PFSK-1 (cell line): ENCODE data around the gene RAPGEF2.

Experiments used
- FOXP2 ChIP-seq: optimal IDR thresholded peaks from 2 replicates; pipeline ENCODE3; 2011; ENCODE audit warnings: borderline replicate concordance, control low read depth, inconsistent platforms; ENCODE audit not compliant: insufficient read depth; ENCODE audit errors: extremely low read length, extremely low read depth
- POLR2AphosphoS5 ChIP-seq: IDR thresholded peaks from 2 replicates; pipeline ENCODE4 v1.6.1; 2012; ENCODE audit warnings: low read depth, mild to moderate bottlenecking, control low read depth, low read length, moderate library complexity
- SIN3A ChIP-seq: IDR thresholded peaks from 2 replicates; pipeline ENCODE4 v1.6.1; 2012; ENCODE audit warnings: mild to moderate bottlenecking, low read length, moderate library complexity, borderline replicate concordance; ENCODE audit not compliant: insufficient read depth
- TAF1 ChIP-seq: IDR thresholded peaks from 2 replicates; pipeline ENCODE4 v1.6.1; 2012; ENCODE audit warnings: low read length, control low read depth, borderline replicate concordance; ENCODE audit not compliant: insufficient read depth
- TF ChIP-seq, protein P1 (sequence below), 2 experiments: IDR thresholded peaks; 2 replicates each; pipeline versions ENCODE4 v1.6.1 to v1.8.0; 2011 to 2012; ENCODE audit warnings: low read depth in 2 of 2, low read length in 2 of 2, control low read depth in 1 of 2, inconsistent platforms in 1 of 2, mild to moderate bottlenecking in 1 of 2, moderate library complexity in 1 of 2; ENCODE audit not compliant: insufficient read depth in 1 of 2

The RAPGEF2 gene

GRCh38 chr4:159384632-159385031, 281.8 kb downstream of the RAPGEF2 start:
- TF ChIP-seq, protein P1, sequence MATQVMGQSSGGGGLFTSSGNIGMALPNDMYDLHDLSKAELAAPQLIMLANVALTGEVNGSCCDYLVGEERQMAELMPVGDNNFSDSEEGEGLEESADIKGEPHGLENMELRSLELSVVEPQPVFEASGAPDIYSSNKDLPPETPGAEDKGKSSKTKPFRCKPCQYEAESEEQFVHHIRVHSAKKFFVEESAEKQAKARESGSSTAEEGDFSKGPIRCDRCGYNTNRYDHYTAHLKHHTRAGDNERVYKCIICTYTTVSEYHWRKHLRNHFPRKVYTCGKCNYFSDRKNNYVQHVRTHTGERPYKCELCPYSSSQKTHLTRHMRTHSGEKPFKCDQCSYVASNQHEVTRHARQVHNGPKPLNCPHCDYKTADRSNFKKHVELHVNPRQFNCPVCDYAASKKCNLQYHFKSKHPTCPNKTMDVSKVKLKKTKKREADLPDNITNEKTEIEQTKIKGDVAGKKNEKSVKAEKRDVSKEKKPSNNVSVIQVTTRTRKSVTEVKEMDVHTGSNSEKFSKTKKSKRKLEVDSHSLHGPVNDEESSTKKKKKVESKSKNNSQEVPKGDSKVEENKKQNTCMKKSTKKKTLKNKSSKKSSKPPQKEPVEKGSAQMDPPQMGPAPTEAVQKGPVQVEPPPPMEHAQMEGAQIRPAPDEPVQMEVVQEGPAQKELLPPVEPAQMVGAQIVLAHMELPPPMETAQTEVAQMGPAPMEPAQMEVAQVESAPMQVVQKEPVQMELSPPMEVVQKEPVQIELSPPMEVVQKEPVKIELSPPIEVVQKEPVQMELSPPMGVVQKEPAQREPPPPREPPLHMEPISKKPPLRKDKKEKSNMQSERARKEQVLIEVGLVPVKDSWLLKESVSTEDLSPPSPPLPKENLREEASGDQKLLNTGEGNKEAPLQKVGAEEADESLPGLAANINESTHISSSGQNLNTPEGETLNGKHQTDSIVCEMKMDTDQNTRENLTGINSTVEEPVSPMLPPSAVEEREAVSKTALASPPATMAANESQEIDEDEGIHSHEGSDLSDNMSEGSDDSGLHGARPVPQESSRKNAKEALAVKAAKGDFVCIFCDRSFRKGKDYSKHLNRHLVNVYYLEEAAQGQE (IDR thresholded peaks at IDR 0.05; ENCODE audit: insufficient read depth in 1 of 2, low read depth in 2 of 2, low read length in 2 of 2) = no peak
- no peak for TF ChIP-seq POLR2AphosphoS5
- TF ChIP-seq TAF1 = no peak
- no peak for TF ChIP-seq FOXP2
- no peak for TF ChIP-seq SIN3A

- no peak for TF ChIP-seq FOXP2
- TF ChIP-seq, protein P1 (IDR thresholded peaks at IDR 0.05; ENCODE audit: insufficient read depth in 1 of 2, low read depth in 2 of 2, low read length in 2 of 2) = no peak
- TF ChIP-seq SIN3A = no peak
- no peak for TF ChIP-seq TAF1
- no peak for TF ChIP-seq POLR2AphosphoS5
Observed at GRCh38 chr4:159386620-159387019, 283.7 kb downstream of the RAPGEF2 start.

DNA sequence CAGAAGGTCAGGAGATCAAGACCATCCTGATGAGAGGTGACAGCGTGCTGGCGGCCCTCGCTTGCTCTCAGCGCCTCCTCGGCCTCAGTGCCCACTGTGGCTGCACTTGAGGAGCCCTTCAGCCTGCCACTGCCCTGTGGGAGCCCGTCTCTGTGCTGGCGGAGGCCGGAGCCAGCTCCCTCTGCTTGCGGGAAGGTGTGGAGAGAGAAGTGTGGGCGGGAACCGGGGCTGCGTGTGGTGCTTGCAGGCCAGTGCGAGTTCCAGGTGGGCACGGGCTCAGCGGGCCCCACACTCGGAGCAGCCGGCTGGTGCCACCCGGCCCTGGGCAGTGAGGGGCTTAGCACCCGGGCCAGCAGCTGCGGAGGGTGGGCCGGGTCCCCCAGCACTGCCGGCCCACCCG, 286.9 kb downstream of the RAPGEF2 start:
- TF ChIP-seq POLR2AphosphoS5 (no peak), FOXP2 (no peak), SIN3A (no peak), TAF1 (no peak)
- TF ChIP-seq, protein P1 (IDR thresholded peaks at IDR 0.05; ENCODE audit: insufficient read depth in 1 of 2, low read depth in 2 of 2, low read length in 2 of 2) = no peak

DNA sequence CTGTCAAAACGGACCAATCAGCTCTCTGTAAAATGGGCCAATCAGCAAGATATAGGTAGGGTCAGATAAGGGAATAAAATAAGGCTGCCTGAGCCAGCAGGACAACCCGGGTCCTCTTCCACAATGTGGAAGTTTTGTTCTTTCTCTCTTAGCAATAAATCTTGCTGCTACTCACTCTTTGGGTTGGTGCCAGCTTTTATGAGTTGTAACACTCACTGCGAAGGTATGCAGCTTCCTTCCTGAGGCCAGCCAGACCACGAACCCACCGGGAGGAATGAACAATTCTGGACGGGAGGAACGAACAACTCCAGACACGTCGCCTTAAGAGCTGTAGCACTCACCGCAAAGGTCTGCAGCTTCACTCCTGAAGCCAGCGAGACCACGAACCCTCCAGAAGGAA, 287.8 kb downstream of the RAPGEF2 start:
- no peak for TF ChIP-seq POLR2AphosphoS5
- no peak for TF ChIP-seq TAF1
- no peak for TF ChIP-seq SIN3A
- TF ChIP-seq FOXP2 = no peak
- TF ChIP-seq, protein P1 (IDR thresholded peaks at IDR 0.05; ENCODE audit: insufficient read depth in 1 of 2, low read depth in 2 of 2, low read length in 2 of 2) = no peak

DNA sequence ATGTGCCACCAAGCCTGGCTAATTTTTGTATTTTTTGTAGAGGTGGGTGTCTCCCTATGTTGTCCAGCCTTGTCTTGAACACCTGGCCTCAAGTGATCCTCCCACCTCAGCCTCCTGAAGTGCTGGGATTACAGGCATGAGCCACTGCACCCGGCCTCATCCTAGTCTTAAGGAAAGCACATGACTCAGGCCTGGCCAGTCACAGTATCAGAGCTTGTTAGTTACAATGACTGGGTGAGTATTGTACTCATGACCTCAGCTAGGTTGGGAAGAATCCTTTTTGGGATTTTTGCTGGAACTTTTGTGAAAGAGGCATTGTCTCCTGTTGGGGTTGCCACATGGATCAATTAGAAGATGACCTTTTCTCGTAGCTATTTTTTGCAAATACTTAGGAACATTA, 292.8 kb downstream of the RAPGEF2 start:
- TF ChIP-seq SIN3A (no peak), POLR2AphosphoS5 (no peak), TAF1 (no peak), FOXP2 (no peak)
- TF ChIP-seq, protein P1 (IDR thresholded peaks at IDR 0.05; ENCODE audit: insufficient read depth in 1 of 2, low read depth in 2 of 2, low read length in 2 of 2) = no peak
